BLaER1 (cell line): Measurements from ENCODE around the gene DDX20.

Experiments used
- H3K27ac ChIP-seq: shearing (Covaris generic); formaldehyde crosslinking; 2 replicates; pipeline ENCODE4 v1.8.1; 2022
- H3K27me3 ChIP-seq: shearing (Covaris generic); formaldehyde crosslinking; 2 replicates; pipeline ENCODE4 v1.8.1; 2022
- H3K36me3 ChIP-seq: shearing (Covaris generic); formaldehyde crosslinking; 2 replicates; pipeline ENCODE4 v1.8.1; 2022
- H3K4me1 ChIP-seq: shearing (Covaris generic); formaldehyde crosslinking; 2 replicates; pipeline ENCODE4 v1.8.1; 2022
- H3K4me2 ChIP-seq: shearing (Covaris generic); formaldehyde crosslinking; 2 replicates; pipeline ENCODE4 v1.8.1; 2022
- H3K4me3 ChIP-seq: shearing (Covaris generic); formaldehyde crosslinking; 2 replicates; pipeline ENCODE4 v1.8.1; 2022
- H3K9ac ChIP-seq: shearing (Covaris generic); formaldehyde crosslinking; 2 replicates; pipeline ENCODE4 v1.8.1; 2022
- H3K9me3 ChIP-seq: shearing (Covaris generic); formaldehyde crosslinking; 2 replicates; pipeline ENCODE4 v1.8.1; 2022
- H4K20me1 ChIP-seq: shearing (Covaris generic); formaldehyde crosslinking; 2 replicates; pipeline ENCODE4 v1.8.1; 2022
- Cebpa-rat ChIP-seq: shearing (Covaris generic); IDR thresholded peaks from 2 replicates; pipeline ENCODE4 v1.8.1; 2022

Gene DDX20

GRCh38 chr1:111813440-111814304 lies 58.0 kb downstream of the DDX20 start:
- Histone ChIP-seq H3K4me3 (no peak overlapping the region), H3K9me3 (no peaks in the 10 kb centered on the region), H3K9ac (no peak overlapping the region), H3K27me3 (no peaks in the 10 kb centered on the region), H3K4me2 (no peak overlapping the region), H3K36me3 (no peaks in the 10 kb centered on the region), H3K27ac (no peak overlapping the region), H3K4me1 (no peaks in the 10 kb centered on the region), H4K20me1 (no peaks in the 10 kb centered on the region)
- TF ChIP-seq Cebpa-rat, result no peak

GRCh38 chr1:111814305-111814628 lies 58.6 kb downstream of the DDX20 start:
- no peak for TF ChIP-seq Cebpa-rat
- H3K4me2 ChIP-seq, result no peak overlapping the region
- H3K27me3 ChIP-seq, result no peaks in the 10 kb centered on the region

GRCh38 chr1:111814642-111815041 lies 58.9 kb downstream of the DDX20 start:
- no peak overlapping the region for H3K9ac ChIP-seq
- no peaks in the 10 kb centered on the region for H3K27me3 ChIP-seq
- no peak for TF ChIP-seq Cebpa-rat
- H3K4me2 ChIP-seq, result no peak overlapping the region
- H3K27ac ChIP-seq, result no peak overlapping the region
- H3K36me3 ChIP-seq, result no peaks in the 10 kb centered on the region
- no peaks in the 10 kb centered on the region for H3K4me1 ChIP-seq
- no peak overlapping the region for H3K4me3 ChIP-seq
- no peaks in the 10 kb centered on the region for H4K20me1 ChIP-seq
- H3K9me3 ChIP-seq, result no peaks in the 10 kb centered on the region

More at GRCh38 chr1:111814305-111814628, 58.6 kb downstream of the DDX20 start:
- H4K20me1 ChIP-seq, result no peaks in the 10 kb centered on the region
- H3K9ac ChIP-seq, result no peak overlapping the region
- no peaks in the 10 kb centered on the region for H3K4me1 ChIP-seq
- no peak overlapping the region for H3K4me3 ChIP-seq
- H3K27ac ChIP-seq, result no peak overlapping the region
- no peaks in the 10 kb centered on the region for H3K36me3 ChIP-seq
- H3K9me3 ChIP-seq, result no peaks in the 10 kb centered on the region
